Uterus (tissue), 2 donors: ENCODE data around the gene GJA3.

Source experiments
- POLR2A ChIP-seq, 2 donors: fragments of 450-650 bp; IDR thresholded peaks; one replicate each; pipeline ENCODE4 v1.6.1; 2016; ENCODE audit warnings: antibody characterized with exemption in 2 of 2, mild to moderate bottlenecking in 1 of 2, moderate library complexity in 1 of 2
- TF ChIP-seq, protein P1 (sequence below), 4 experiments: fragments of 200-600 bp in 2 of 4; fragments of 450-650 bp in 2 of 4; sonication (generic) in 2 of 4; IDR thresholded peaks; one replicate each; pipeline ENCODE4 v1.5.1; 2016 to 2019; ENCODE audit warnings: antibody characterized with exemption in 4 of 4, mild to moderate bottlenecking in 2 of 4, moderate library complexity in 1 of 4

DNA sequence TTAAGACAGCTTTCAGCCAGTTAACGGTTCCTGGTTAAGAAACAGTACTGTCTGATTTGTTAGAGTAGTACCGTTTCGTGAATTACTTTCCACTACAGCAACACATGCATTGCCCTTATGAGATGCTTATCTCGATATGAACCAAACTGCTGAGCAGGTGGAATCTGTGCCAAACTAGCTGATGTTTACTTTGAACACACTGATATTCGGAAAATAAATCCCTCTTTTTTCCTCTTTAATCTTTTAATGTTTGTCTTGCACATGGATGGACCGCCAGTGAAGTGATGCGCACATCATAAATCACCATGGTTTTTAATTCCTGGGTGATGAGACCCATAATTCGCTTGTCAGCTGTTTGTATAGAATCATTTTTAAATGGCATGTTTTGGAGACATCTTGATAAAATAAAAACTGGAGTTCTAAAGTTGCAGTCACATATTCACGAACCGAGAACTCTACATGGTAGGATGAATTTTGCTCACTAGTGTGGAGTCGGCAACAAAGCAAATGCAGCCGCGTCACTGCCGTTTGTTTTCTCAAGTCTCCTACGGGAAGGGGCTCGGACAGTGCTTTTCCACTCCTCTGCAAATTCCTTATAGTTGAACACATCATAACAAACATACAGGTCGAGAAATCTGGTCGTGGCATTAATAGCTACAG, 1.1 kb downstream of the GJA3 start:
- TF ChIP-seq, protein P1, sequence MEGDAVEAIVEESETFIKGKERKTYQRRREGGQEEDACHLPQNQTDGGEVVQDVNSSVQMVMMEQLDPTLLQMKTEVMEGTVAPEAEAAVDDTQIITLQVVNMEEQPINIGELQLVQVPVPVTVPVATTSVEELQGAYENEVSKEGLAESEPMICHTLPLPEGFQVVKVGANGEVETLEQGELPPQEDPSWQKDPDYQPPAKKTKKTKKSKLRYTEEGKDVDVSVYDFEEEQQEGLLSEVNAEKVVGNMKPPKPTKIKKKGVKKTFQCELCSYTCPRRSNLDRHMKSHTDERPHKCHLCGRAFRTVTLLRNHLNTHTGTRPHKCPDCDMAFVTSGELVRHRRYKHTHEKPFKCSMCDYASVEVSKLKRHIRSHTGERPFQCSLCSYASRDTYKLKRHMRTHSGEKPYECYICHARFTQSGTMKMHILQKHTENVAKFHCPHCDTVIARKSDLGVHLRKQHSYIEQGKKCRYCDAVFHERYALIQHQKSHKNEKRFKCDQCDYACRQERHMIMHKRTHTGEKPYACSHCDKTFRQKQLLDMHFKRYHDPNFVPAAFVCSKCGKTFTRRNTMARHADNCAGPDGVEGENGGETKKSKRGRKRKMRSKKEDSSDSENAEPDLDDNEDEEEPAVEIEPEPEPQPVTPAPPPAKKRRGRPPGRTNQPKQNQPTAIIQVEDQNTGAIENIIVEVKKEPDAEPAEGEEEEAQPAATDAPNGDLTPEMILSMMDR (IDR thresholded peaks at IDR 0.05): no peak
- no peak for TF ChIP-seq POLR2A (IDR thresholded peaks at IDR 0.05)
